Testis (tissue), 2 donors: ENCODE data around the gene GOLT1A.

ENCODE experiments used
- POLR2A ChIP-seq: fragments of 450-650 bp; IDR thresholded peaks from one replicate; pipeline ENCODE4 v1.6.1; 2017; ENCODE audit warnings: antibody characterized with exemption, mild to moderate bottlenecking, moderate library complexity
- TF ChIP-seq, protein P1 (sequence below), 3 experiments: fragments of 450-650 bp in 2 of 3; fragments of 200-600 bp in 1 of 3; sonication (generic) in 1 of 3; IDR thresholded peaks; one replicate each; pipeline ENCODE4 v1.5.1; 2016 to 2019; ENCODE audit warnings: antibody characterized with exemption in 3 of 3, mild to moderate bottlenecking in 2 of 3, moderate library complexity in 1 of 3

GRCh38 chr1:204151552-204152309 is 62.1 kb downstream of the GOLT1A start, which contains the start of gene ETNK2:
- TF ChIP-seq, protein P1, sequence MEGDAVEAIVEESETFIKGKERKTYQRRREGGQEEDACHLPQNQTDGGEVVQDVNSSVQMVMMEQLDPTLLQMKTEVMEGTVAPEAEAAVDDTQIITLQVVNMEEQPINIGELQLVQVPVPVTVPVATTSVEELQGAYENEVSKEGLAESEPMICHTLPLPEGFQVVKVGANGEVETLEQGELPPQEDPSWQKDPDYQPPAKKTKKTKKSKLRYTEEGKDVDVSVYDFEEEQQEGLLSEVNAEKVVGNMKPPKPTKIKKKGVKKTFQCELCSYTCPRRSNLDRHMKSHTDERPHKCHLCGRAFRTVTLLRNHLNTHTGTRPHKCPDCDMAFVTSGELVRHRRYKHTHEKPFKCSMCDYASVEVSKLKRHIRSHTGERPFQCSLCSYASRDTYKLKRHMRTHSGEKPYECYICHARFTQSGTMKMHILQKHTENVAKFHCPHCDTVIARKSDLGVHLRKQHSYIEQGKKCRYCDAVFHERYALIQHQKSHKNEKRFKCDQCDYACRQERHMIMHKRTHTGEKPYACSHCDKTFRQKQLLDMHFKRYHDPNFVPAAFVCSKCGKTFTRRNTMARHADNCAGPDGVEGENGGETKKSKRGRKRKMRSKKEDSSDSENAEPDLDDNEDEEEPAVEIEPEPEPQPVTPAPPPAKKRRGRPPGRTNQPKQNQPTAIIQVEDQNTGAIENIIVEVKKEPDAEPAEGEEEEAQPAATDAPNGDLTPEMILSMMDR (IDR thresholded peaks at IDR 0.05): no peak
- TF ChIP-seq POLR2A: no peak
